Activated CD4-positive, alpha-beta memory T cell treated with anti-CD3 and anti-CD28 coated beads for 36 hours (primary cell): ENCODE measurements around the gene C1QL4. TPM values are rescaled to one million over a fixed set of nuclear protein-coding genes. Genes with fewer than 3 reads are reported as not detected.
"Not testable (repeated sequence)": the region's sequence is repeated elsewhere in the genome, so short reads cannot be mapped to it uniquely, and the experiment has no call there.

Experiments
- CTCF ChIA-PET: fragments of 350-600 bp; sonication (Branson Sonifier 250); formaldehyde crosslinking; loops from one replicate; lab custom pipeline; 2021; ENCODE audit warnings: antibody characterized with exemption, inconsistent platforms; lab: Charles Lee
- POLR2A ChIA-PET: fragments of 350-600 bp; sonication (Branson Sonifier 250); formaldehyde crosslinking; loops from one replicate; lab custom pipeline; 2021; ENCODE audit warnings: antibody characterized with exemption; lab: Charles Lee
- DNase-seq: peaks from one replicate; pipeline ENCODE4 v3.0.0-alpha.2; 2020
- H3K27ac Mint-ChIP-seq: one replicate; pipeline ENCODE4 v1.8.0; 2021; ENCODE audit warnings: mixed read lengths
- H3K27me3 Mint-ChIP-seq: one replicate; pipeline ENCODE4 v1.8.0; 2021; ENCODE audit warnings: mixed read lengths
- H3K36me3 Mint-ChIP-seq: one replicate; pipeline ENCODE4 v1.8.0; 2021; ENCODE audit warnings: mixed read lengths
- H3K4me1 Mint-ChIP-seq: one replicate; pipeline ENCODE4 v1.8.0; 2021; ENCODE audit warnings: low read depth, mixed read lengths
- H3K4me3 Mint-ChIP-seq: one replicate; pipeline ENCODE4 v1.8.0; 2021; ENCODE audit warnings: mild to moderate bottlenecking, mixed read lengths
- H3K9me3 Mint-ChIP-seq: one replicate; pipeline ENCODE4 v1.8.0; 2021; ENCODE audit warnings: mixed read lengths
- intact Hi-C: fragments of 100-400 bp; cut with micrococcal nuclease; formaldehyde crosslinking; loops from one replicate; pipeline ENCODE4 v1.15.1; 2023
- total RNA-seq, 2 experiments: library from RNA; stranded (reverse); gene quantifications; one replicate each; pipeline ENCODE4 v1.2.3, GENCODE V29; 2021

C1QL4 gene
- total RNA-seq = not detected

- peak; percentile 89 for DNase-seq
- intact Hi-C loops = loop anchor here (1.0 kb wide), 1 partner anchor 49 kb away; no protein-coding TSS in a partner anchor
- Mint-ChIP-seq H3K27me3 (peaks cover 64% of the 10 kb centered on the region), H3K4me1 (peaks cover 23% of the 10 kb centered on the region), H3K27ac (no peak within 1 kb of the TSS), H3K36me3 (no peaks in the 10 kb centered on the region), H3K4me3 (peak within 1 kb of the TSS; percentile 40), H3K9me3 (no peaks in the 10 kb centered on the region)
- CTCF ChIA-PET = interaction anchor here (0.5 to 11.4 kb wide), 7 partner anchors 11 to 67 kb away, joined by 3 to 188 read pairs (median 3); partner anchors contain the start of genes DNAJC22, PRPH, SPATS2 and TROAP
- POLR2A ChIA-PET = interaction anchor here (0.8 kb wide), 1 partner anchor 40 kb away, joined by 3 read pairs; no protein-coding TSS in a partner anchor
Measured at GRCh38 chr12:49336645-49337584, at the start of gene C1QL4. Gene C1QL4 (minus strand): TSS chr12:49337188. CDS start chr12:49336477, 711 bp downstream.

- intact Hi-C loops, H3K27ac Mint-ChIP-seq, H3K4me1 Mint-ChIP-seq, CTCF ChIA-PET, H3K36me3 Mint-ChIP-seq, H3K27me3 Mint-ChIP-seq, H3K4me3 Mint-ChIP-seq, DNase-seq, H3K9me3 Mint-ChIP-seq, POLR2A ChIA-PET: not testable (repeated sequence)
Measured at GRCh38 chr12:49380184-49380583, 43.2 kb upstream of the C1QL4 start.

GRCh38 chr12:49377386-49377785 is 40.4 kb upstream of the C1QL4 start:
- no peaks in the 10 kb centered on the region for H3K27me3 Mint-ChIP-seq
- ChIA-PET POLR2A (no interaction called here), CTCF (no interaction called here)
- no peaks in the 10 kb centered on the region for H3K9me3 Mint-ChIP-seq
- no peaks in the 10 kb centered on the region for H3K4me1 Mint-ChIP-seq
- no peak overlapping the region for H3K27ac Mint-ChIP-seq
- H3K36me3 Mint-ChIP-seq = peaks cover 1% of the 10 kb centered on the region
- intact Hi-C loops = no loop called here
- no peak for DNase-seq
- no peak overlapping the region for H3K4me3 Mint-ChIP-seq

GRCh38 chr12:49375406-49375805 is 38.4 kb upstream of the C1QL4 start:
- H3K27ac Mint-ChIP-seq = no peak overlapping the region
- H3K4me3 Mint-ChIP-seq = no peak overlapping the region
- no peaks in the 10 kb centered on the region for H3K9me3 Mint-ChIP-seq
- POLR2A ChIA-PET = interaction anchor here (1.1 kb wide), 1 partner anchor 8 kb away, joined by 4 read pairs; the partner anchor contains the start of gene SPATS2
- intact Hi-C loops = no loop called here
- H3K27me3 Mint-ChIP-seq = no peaks in the 10 kb centered on the region
- DNase-seq = no peak
- CTCF ChIA-PET = interaction anchor here (0.6 to 1.0 kb wide), 2 partner anchors 9 to 112 kb away, joined by 3 read pairs; no protein-coding TSS in a partner anchor
- H3K4me1 Mint-ChIP-seq = no peaks in the 10 kb centered on the region
- H3K36me3 Mint-ChIP-seq = peaks cover 1% of the 10 kb centered on the region

GRCh38 chr12:49370539-49370938 is 33.6 kb upstream of the C1QL4 start:
- ChIA-PET CTCF (interaction anchor here (0.9 to 4.3 kb wide), 2 partner anchors 12 to 143 kb away, joined by 3 to 22 read pairs; no protein-coding TSS in a partner anchor), POLR2A (no interaction called here)
- H3K4me1 Mint-ChIP-seq = peaks cover 22% of the 10 kb centered on the region
- H3K4me3 Mint-ChIP-seq = no peak overlapping the region
- no peak for DNase-seq
- no peaks in the 10 kb centered on the region for H3K9me3 Mint-ChIP-seq
- peaks cover 1% of the 10 kb centered on the region for H3K36me3 Mint-ChIP-seq
- intact Hi-C loops = no loop called here
- no peaks in the 10 kb centered on the region for H3K27me3 Mint-ChIP-seq
- no peak overlapping the region for H3K27ac Mint-ChIP-seq

- DNase-seq = peak; percentile 43
- Mint-ChIP-seq H3K27ac (no peak overlapping the region), H3K4me1 (peaks cover 23% of the 10 kb centered on the region), H3K4me3 (no peak overlapping the region), H3K36me3 (peaks cover 1% of the 10 kb centered on the region), H3K9me3 (no peaks in the 10 kb centered on the region), H3K27me3 (no peaks in the 10 kb centered on the region)
- POLR2A ChIA-PET = no interaction called here
- CTCF ChIA-PET = interaction anchor here (0.9 to 4.3 kb wide), 3 partner anchors 11 to 144 kb away, joined by 3 to 22 read pairs (median 3); no protein-coding TSS in a partner anchor
- intact Hi-C loops = loop anchor here (5.0 kb wide), 2 partner anchors 83 to 253 kb away; partner anchors contain the start of gene PRPF40B
Measured at GRCh38 chr12:49369411-49370145, 32.6 kb upstream of the C1QL4 start.

GRCh38 chr12:49368240-49368600 is 31.2 kb upstream of the C1QL4 start:
- H3K4me1 Mint-ChIP-seq = peaks cover 23% of the 10 kb centered on the region
- no peaks in the 10 kb centered on the region for H3K9me3 Mint-ChIP-seq
- intact Hi-C loops = loop anchor here (5.0 kb wide), 2 partner anchors 84 to 254 kb away; partner anchors contain the start of gene PRPF40B
- no peaks in the 10 kb centered on the region for H3K27me3 Mint-ChIP-seq
- no peak for DNase-seq
- H3K27ac Mint-ChIP-seq = no peak overlapping the region
- CTCF ChIA-PET = interaction anchor here (1.2 to 4.3 kb wide), 3 partner anchors 10 to 133 kb away, joined by 5 to 22 read pairs (median 20); no protein-coding TSS in a partner anchor
- peaks cover 1% of the 10 kb centered on the region for H3K36me3 Mint-ChIP-seq
- POLR2A ChIA-PET = no interaction called here
- H3K4me3 Mint-ChIP-seq = peak overlapping the region; percentile 95

GRCh38 chr12:49367381-49368239 is 30.6 kb upstream of the C1QL4 start, which contains the start of gene SPATS2:
Gene SPATS2 (plus strand): TSS chr12:49367462. CDS start chr12:49461013, 93,551 bp downstream.
- Mint-ChIP-seq H3K9me3 (no peaks in the 10 kb centered on the region), H3K4me3 (peak within 1 kb of the TSS; percentile 95), H3K4me1 (peaks cover 23% of the 10 kb centered on the region), H3K27ac (peak within 1 kb of the TSS; percentile 95), H3K27me3 (no peaks in the 10 kb centered on the region), H3K36me3 (peaks cover under 1% of the 10 kb centered on the region)
- DNase-seq = no peak
- CTCF ChIA-PET = interaction anchor here (0.6 to 11.5 kb wide), 20 partner anchors 8 to 379 kb away, joined by 3 to 428 read pairs (median 5); partner anchors contain the start of genes DNAJC22 and TROAP
- intact Hi-C loops = loop anchor here (2.0 to 5.0 kb wide), 4 partner anchors 85 to 255 kb away; partner anchors contain the start of genes MCRS1, PRPF40B and TUBA1A
- POLR2A ChIA-PET = interaction anchor here (0.6 to 2.2 kb wide), 21 partner anchors 8 to 1462 kb away, joined by 3 to 14 read pairs (median 4); partner anchors contain the start of genes DNAJC22, FMNL3, MCRS1 and PRPF40B

GRCh38 chr12:49366652-49367380 is 29.8 kb upstream of the C1QL4 start:
- peak; percentile 93 for DNase-seq
- peak overlapping the region; percentile 95 for H3K4me3 Mint-ChIP-seq
- H3K4me1 Mint-ChIP-seq = peaks cover 23% of the 10 kb centered on the region
- no peaks in the 10 kb centered on the region for H3K27me3 Mint-ChIP-seq
- H3K9me3 Mint-ChIP-seq = no peaks in the 10 kb centered on the region
- POLR2A ChIA-PET = interaction anchor here (0.6 to 2.2 kb wide), 23 partner anchors 8 to 1462 kb away, joined by 3 to 14 read pairs (median 4); partner anchors contain the start of genes DNAJC22, FMNL3, MCRS1 and PRPF40B
- CTCF ChIA-PET = interaction anchor here (0.6 to 11.5 kb wide), 21 partner anchors 8 to 379 kb away, joined by 3 to 428 read pairs (median 4); partner anchors contain the start of genes DNAJC22, PRPF40B and TROAP
- peak overlapping the region; percentile 95 for H3K27ac Mint-ChIP-seq
- intact Hi-C loops = loop anchor here (2.0 to 5.0 kb wide), 4 partner anchors 85 to 255 kb away; partner anchors contain the start of genes MCRS1, PRPF40B and TUBA1A
- no peaks in the 10 kb centered on the region for H3K36me3 Mint-ChIP-seq
